Smooth muscle cell (in vitro differentiated cells): Measurements from ENCODE around the gene PSEN2. TPM values are rescaled to one million over a fixed set of nuclear protein-coding genes. Genes with fewer than 3 reads are reported as not detected.

Experiments used
- DNase-seq: peaks from one replicate; lab custom pipeline; 2025; ENCODE audit not compliant: unreplicated experiment; lab: John Stamatoyannopoulos, UW
- H2AFZ ChIP-seq: fragments of 200-600 bp; sonication (generic); 2 replicates; pipeline ENCODE4 v1.6.0; 2016; ENCODE audit warnings: antibody characterized with exemption, low read depth, mild to moderate bottlenecking
- H3F3A ChIP-seq: fragments of 200-600 bp; sonication (generic); 2 replicates; pipeline ENCODE4 v1.6.0; 2017; ENCODE audit warnings: antibody characterized with exemption, low read depth
- H3K27ac ChIP-seq: fragments of 200-600 bp; sonication (generic); 2 replicates; pipeline ENCODE4 v1.5.1; 2016; ENCODE audit warnings: low read depth, mild to moderate bottlenecking
- H3K27me3 ChIP-seq: fragments of 200-600 bp; sonication (generic); 2 replicates; pipeline ENCODE4 v1.6.1; 2016; ENCODE audit warnings: low read depth, mild to moderate bottlenecking
- H3K36me3 ChIP-seq: fragments of 200-600 bp; sonication (generic); 2 replicates; pipeline ENCODE4 v1.5.1; 2016; ENCODE audit warnings: low read depth
- H3K4me1 ChIP-seq: fragments of 200-600 bp; sonication (generic); 2 replicates; pipeline ENCODE4 v1.5.1; 2016; ENCODE audit warnings: low read depth
- H3K4me2 ChIP-seq: fragments of 200-600 bp; sonication (generic); 2 replicates; pipeline ENCODE4 v1.6.0; 2016; ENCODE audit warnings: mild to moderate bottlenecking
- H3K4me3 ChIP-seq: fragments of 200-600 bp; sonication (generic); 2 replicates; pipeline ENCODE4 v1.5.1; 2016; ENCODE audit warnings: mild to moderate bottlenecking
- H3K79me2 ChIP-seq: fragments of 200-600 bp; sonication (generic); 2 replicates; pipeline ENCODE4 v1.6.0; 2016; ENCODE audit warnings: low read depth, mild to moderate bottlenecking
- H3K9ac ChIP-seq: fragments of 200-600 bp; sonication (generic); 2 replicates; pipeline ENCODE4 v1.6.0; 2016; ENCODE audit warnings: low read depth
- H3K9me3 ChIP-seq: fragments of 200-600 bp; sonication (generic); replicated peaks from 2 replicates; pipeline ENCODE4 v1.5.1; 2016; ENCODE audit warnings: low read depth
- H4K20me1 ChIP-seq: fragments of 200-600 bp; sonication (generic); 2 replicates; pipeline ENCODE4 v1.6.0; 2016; ENCODE audit warnings: low read depth
- CTCF ChIP-seq: fragments of 200-600 bp; sonication (generic); IDR thresholded peaks from 2 replicates; pipeline ENCODE4 v1.5.1; 2017; ENCODE audit warnings: borderline replicate concordance, mild to moderate bottlenecking, antibody characterized with exemption; ENCODE audit not compliant: insufficient read depth, poor library complexity, severe bottlenecking
- WGBS: methylation state at CpG from one replicate; pipeline ENCODE4 v1.1.7; 2016; ENCODE audit warnings: low lambda C conversion rate; 5-methylcytosine and 5-hydroxymethylcytosine counted together
- polyA plus RNA-seq: library from polyadenylated mRNA; unstranded; fragments of >200 nt; fragmentation: Nextera tagmentation; extraction: Ambion mirVana; gene quantifications from 2 replicates; pipeline ENCODE4 v1.2.1, GENCODE V29; 2016
- total RNA-seq: library from RNA; depleted of rRNA; stranded (reverse); fragments of >200 nt; gene quantifications from 2 replicates; pipeline ENCODE4 v1.2.3, GENCODE V29; 2014

The PSEN2 gene
- total and polyA plus RNA-seq, 2 experiments from 2014 or later = 3.5 to 5.7 TPM

- no peak for DNase-seq
- Histone ChIP-seq H2AFZ (no peak overlapping the region), H3K4me1 (peaks cover 9% of the 10 kb centered on the region), H3K36me3 (no peaks in the 10 kb centered on the region), H3K79me2 (no peaks in the 10 kb centered on the region), H3K27me3 (no peaks in the 10 kb centered on the region), H3K4me3 (no peak overlapping the region), H3K9me3 (no peaks in the 10 kb centered on the region), H4K20me1 (no peaks in the 10 kb centered on the region), H3F3A (peaks cover 35% of the 10 kb centered on the region), H3K4me2 (no peak overlapping the region), H3K9ac (no peak overlapping the region), H3K27ac (no peak overlapping the region)
- TF ChIP-seq CTCF = no peak
- WGBS = 67% methylated on average over 5 of the region's 5 CpGs
Measured at GRCh38 chr1:226823643-226824042, 46.8 kb upstream of the PSEN2 start.

- no peak for TF ChIP-seq CTCF
- H3K4me3 ChIP-seq = no peak overlapping the region
- H2AFZ ChIP-seq = no peak overlapping the region
Measured at GRCh38 chr1:226825037-226825745, 45.2 kb upstream of the PSEN2 start.

GRCh38 chr1:226825746-226826100, 44.7 kb upstream of the PSEN2 start:
- 95% methylated on average over 3 of the region's 3 CpGs for WGBS

More at GRCh38 chr1:226825037-226825745, 45.2 kb upstream of the PSEN2 start:
- Histone ChIP-seq H3K4me2 (no peak overlapping the region), H3K36me3 (no peaks in the 10 kb centered on the region), H4K20me1 (no peaks in the 10 kb centered on the region), H3K9me3 (no peaks in the 10 kb centered on the region), H3F3A (peaks cover 28% of the 10 kb centered on the region), H3K27ac (no peak overlapping the region), H3K27me3 (no peaks in the 10 kb centered on the region), H3K4me1 (peaks cover 9% of the 10 kb centered on the region), H3K9ac (no peak overlapping the region), H3K79me2 (no peaks in the 10 kb centered on the region)
- 95% methylated on average over 9 of the region's 9 CpGs for WGBS
- no peak for DNase-seq

More at GRCh38 chr1:226825746-226826100, 44.7 kb upstream of the PSEN2 start:
- H3K9me3 ChIP-seq = no peaks in the 10 kb centered on the region
- no peak overlapping the region for H3K4me2 ChIP-seq
- H3K9ac ChIP-seq = no peak overlapping the region
- DNase-seq = no peak
- H3K4me1 ChIP-seq = peaks cover 7% of the 10 kb centered on the region
- no peaks in the 10 kb centered on the region for H3K36me3 ChIP-seq
- H3K27me3 ChIP-seq = no peaks in the 10 kb centered on the region
- no peak overlapping the region for H3K4me3 ChIP-seq
- H2AFZ ChIP-seq = no peak overlapping the region
- peaks cover 22% of the 10 kb centered on the region for H3F3A ChIP-seq
- H4K20me1 ChIP-seq = no peaks in the 10 kb centered on the region
- H3K79me2 ChIP-seq = no peaks in the 10 kb centered on the region
- no peak for TF ChIP-seq CTCF
- no peak overlapping the region for H3K27ac ChIP-seq
